Activated CD4-positive, alpha-beta memory T cell treated with anti-CD3 and anti-CD28 coated beads for 36 hours (primary cell): ENCODE data around the gene REG1B. TPM values are rescaled to one million over a fixed set of nuclear protein-coding genes. Genes with fewer than 3 reads are reported as not detected.

Experiments
- CTCF ChIA-PET: fragments of 350-600 bp; sonication (Branson Sonifier 250); formaldehyde crosslinking; loops from one replicate; lab custom pipeline; 2021; ENCODE audit warnings: antibody characterized with exemption, inconsistent platforms; lab: Charles Lee
- POLR2A ChIA-PET: fragments of 350-600 bp; sonication (Branson Sonifier 250); formaldehyde crosslinking; loops from one replicate; lab custom pipeline; 2021; ENCODE audit warnings: antibody characterized with exemption; lab: Charles Lee
- DNase-seq: peaks from one replicate; pipeline ENCODE4 v3.0.0-alpha.2; 2020
- H3K27ac Mint-ChIP-seq: one replicate; pipeline ENCODE4 v1.8.0; 2021; ENCODE audit warnings: mixed read lengths
- H3K27me3 Mint-ChIP-seq: one replicate; pipeline ENCODE4 v1.8.0; 2021; ENCODE audit warnings: mixed read lengths
- H3K36me3 Mint-ChIP-seq: one replicate; pipeline ENCODE4 v1.8.0; 2021; ENCODE audit warnings: mixed read lengths
- H3K4me1 Mint-ChIP-seq: one replicate; pipeline ENCODE4 v1.8.0; 2021; ENCODE audit warnings: low read depth, mixed read lengths
- H3K4me3 Mint-ChIP-seq: one replicate; pipeline ENCODE4 v1.8.0; 2021; ENCODE audit warnings: mild to moderate bottlenecking, mixed read lengths
- H3K9me3 Mint-ChIP-seq: one replicate; pipeline ENCODE4 v1.8.0; 2021; ENCODE audit warnings: mixed read lengths
- intact Hi-C: fragments of 100-400 bp; cut with micrococcal nuclease; formaldehyde crosslinking; loops from one replicate; pipeline ENCODE4 v1.15.1; 2023
- total RNA-seq, 2 experiments: library from RNA; stranded (reverse); gene quantifications; one replicate each; pipeline ENCODE4 v1.2.3, GENCODE V29; 2021

The REG1B gene
- total RNA-seq, 2 experiments from 2014 or later, result not detected

- H3K9me3 Mint-ChIP-seq, result peaks cover 27% of the 10 kb centered on the region
- CTCF ChIA-PET, result no interaction called here
Observed at GRCh38 chr2:79112269-79112668, 24.5 kb upstream of the REG1B start.

GRCh38 chr2:79105259-79105658, 17.5 kb upstream of the REG1B start:
- Mint-ChIP-seq H3K27me3 (no peaks in the 10 kb centered on the region), H3K27ac (no peak overlapping the region), H3K4me1 (no peaks in the 10 kb centered on the region), H3K36me3 (no peaks in the 10 kb centered on the region), H3K4me3 (no peak overlapping the region), H3K9me3 (peaks cover 33% of the 10 kb centered on the region)
- no peak for DNase-seq
- POLR2A ChIA-PET, result no interaction called here
- CTCF ChIA-PET, result no interaction called here
- intact Hi-C loops, result no loop called here

More at GRCh38 chr2:79112269-79112668, 24.5 kb upstream of the REG1B start:
- no peak for DNase-seq
- intact Hi-C loops, result no loop called here
- no peaks in the 10 kb centered on the region for H3K36me3 Mint-ChIP-seq
- H3K4me3 Mint-ChIP-seq, result no peak overlapping the region
- H3K4me1 Mint-ChIP-seq, result no peaks in the 10 kb centered on the region
- no peaks in the 10 kb centered on the region for H3K27me3 Mint-ChIP-seq
- H3K27ac Mint-ChIP-seq, result no peak overlapping the region
- POLR2A ChIA-PET, result no interaction called here

- no peak overlapping the region for H3K4me3 Mint-ChIP-seq
- CTCF ChIA-PET, result no interaction called here
- POLR2A ChIA-PET, result no interaction called here
Observed at GRCh38 chr2:79103214-79103613, 15.4 kb upstream of the REG1B start.

GRCh38 chr2:79101024-79101423, 13.2 kb upstream of the REG1B start:
- ChIA-PET POLR2A (no interaction called here), CTCF (no interaction called here)
- H3K36me3 Mint-ChIP-seq, result no peaks in the 10 kb centered on the region
- H3K4me3 Mint-ChIP-seq, result no peak overlapping the region
- intact Hi-C loops, result no loop called here
- no peaks in the 10 kb centered on the region for H3K4me1 Mint-ChIP-seq
- no peak for DNase-seq
- no peak overlapping the region for H3K27ac Mint-ChIP-seq
- peaks cover 35% of the 10 kb centered on the region for H3K9me3 Mint-ChIP-seq
- H3K27me3 Mint-ChIP-seq, result no peaks in the 10 kb centered on the region

More at GRCh38 chr2:79103214-79103613, 15.4 kb upstream of the REG1B start:
- H3K27me3 Mint-ChIP-seq, result no peaks in the 10 kb centered on the region
- intact Hi-C loops, result no loop called here
- DNase-seq, result no peak
- H3K36me3 Mint-ChIP-seq, result no peaks in the 10 kb centered on the region
- H3K9me3 Mint-ChIP-seq, result peaks cover 30% of the 10 kb centered on the region
- no peak overlapping the region for H3K27ac Mint-ChIP-seq
- H3K4me1 Mint-ChIP-seq, result no peaks in the 10 kb centered on the region

- H3K9me3 Mint-ChIP-seq, result peaks cover 33% of the 10 kb centered on the region
- H3K4me1 Mint-ChIP-seq, result no peaks in the 10 kb centered on the region
- no peak overlapping the region for H3K27ac Mint-ChIP-seq
- ChIA-PET POLR2A (no interaction called here), CTCF (no interaction called here)
- H3K4me3 Mint-ChIP-seq, result no peak overlapping the region
- H3K27me3 Mint-ChIP-seq, result no peaks in the 10 kb centered on the region
- DNase-seq, result no peak
- no peaks in the 10 kb centered on the region for H3K36me3 Mint-ChIP-seq
- intact Hi-C loops, result no loop called here
Observed at GRCh38 chr2:79100285-79100684, 12.5 kb upstream of the REG1B start.

- H3K9me3 Mint-ChIP-seq, result peaks cover 24% of the 10 kb centered on the region
- no peak overlapping the region for H3K4me3 Mint-ChIP-seq
- no peaks in the 10 kb centered on the region for H3K4me1 Mint-ChIP-seq
Observed at GRCh38 chr2:79099140-79099686, 11.4 kb upstream of the REG1B start.

GRCh38 chr2:79097843-79098242, 10.1 kb upstream of the REG1B start:
- no peak overlapping the region for H3K4me3 Mint-ChIP-seq

More at GRCh38 chr2:79099140-79099686, 11.4 kb upstream of the REG1B start:
- CTCF ChIA-PET, result interaction anchor here (0.6 kb wide), 1 partner anchor 101 kb away, joined by 4 read pairs; no protein-coding TSS in a partner anchor
- DNase-seq, result no peak
- Mint-ChIP-seq H3K36me3 (no peaks in the 10 kb centered on the region), H3K27ac (no peak overlapping the region), H3K27me3 (no peaks in the 10 kb centered on the region)
- POLR2A ChIA-PET, result no interaction called here
- intact Hi-C loops, result no loop called here

GRCh38 chr2:79090693-79091092, 2.9 kb upstream of the REG1B start:
- intact Hi-C loops, result no loop called here
- CTCF ChIA-PET, result no interaction called here
- Mint-ChIP-seq H3K4me3 (no peak overlapping the region), H3K4me1 (no peaks in the 10 kb centered on the region), H3K27ac (no peak overlapping the region), H3K9me3 (no peaks in the 10 kb centered on the region), H3K36me3 (no peaks in the 10 kb centered on the region), H3K27me3 (no peaks in the 10 kb centered on the region)
- no peak for DNase-seq
- POLR2A ChIA-PET, result no interaction called here

More at GRCh38 chr2:79097843-79098242, 10.1 kb upstream of the REG1B start:
- H3K27ac Mint-ChIP-seq, result no peak overlapping the region
- intact Hi-C loops, result no loop called here
- H3K9me3 Mint-ChIP-seq, result peaks cover 17% of the 10 kb centered on the region
- no peak for DNase-seq
- ChIA-PET CTCF (no interaction called here), POLR2A (no interaction called here)
- no peaks in the 10 kb centered on the region for H3K36me3 Mint-ChIP-seq
- H3K27me3 Mint-ChIP-seq, result no peaks in the 10 kb centered on the region
- no peaks in the 10 kb centered on the region for H3K4me1 Mint-ChIP-seq

- no peaks in the 10 kb centered on the region for H3K4me1 Mint-ChIP-seq
Observed at GRCh38 chr2:79086255-79086654, 1.5 kb downstream of the REG1B start.

GRCh38 chr2:79085382-79085781, 2.4 kb downstream of the REG1B start:
- Mint-ChIP-seq H3K9me3 (no peaks in the 10 kb centered on the region), H3K27me3 (no peaks in the 10 kb centered on the region), H3K4me1 (no peaks in the 10 kb centered on the region), H3K27ac (no peak overlapping the region), H3K4me3 (no peak overlapping the region), H3K36me3 (no peaks in the 10 kb centered on the region)
- DNase-seq, result no peak
- ChIA-PET CTCF (no interaction called here), POLR2A (no interaction called here)
- intact Hi-C loops, result no loop called here

More at GRCh38 chr2:79086255-79086654, 1.5 kb downstream of the REG1B start:
- Mint-ChIP-seq H3K36me3 (no peaks in the 10 kb centered on the region), H3K27ac (no peak overlapping the region), H3K27me3 (no peaks in the 10 kb centered on the region), H3K4me3 (no peak overlapping the region), H3K9me3 (no peaks in the 10 kb centered on the region)
- ChIA-PET CTCF (no interaction called here), POLR2A (no interaction called here)
- no peak for DNase-seq
- intact Hi-C loops, result no loop called here

- H3K36me3 Mint-ChIP-seq, result no peaks in the 10 kb centered on the region
- no peaks in the 10 kb centered on the region for H3K9me3 Mint-ChIP-seq
- intact Hi-C loops, result no loop called here
- no peaks in the 10 kb centered on the region for H3K27me3 Mint-ChIP-seq
- no peak overlapping the region for H3K27ac Mint-ChIP-seq
- no peak overlapping the region for H3K4me3 Mint-ChIP-seq
- POLR2A ChIA-PET, result no interaction called here
- CTCF ChIA-PET, result no interaction called here
- H3K4me1 Mint-ChIP-seq, result no peaks in the 10 kb centered on the region
- no peak for DNase-seq
Observed at GRCh38 chr2:79084495-79085135, 3.2 kb downstream of the REG1B start.

GRCh38 chr2:79083597-79084251, 4.1 kb downstream of the REG1B start:
- ChIA-PET CTCF (no interaction called here), POLR2A (no interaction called here)
- Mint-ChIP-seq H3K4me3 (no peak overlapping the region), H3K27ac (no peak overlapping the region), H3K9me3 (no peaks in the 10 kb centered on the region), H3K36me3 (no peaks in the 10 kb centered on the region), H3K4me1 (no peaks in the 10 kb centered on the region), H3K27me3 (no peaks in the 10 kb centered on the region)
- no peak for DNase-seq
- intact Hi-C loops, result no loop called here
